HG03280 (cell line): ENCODE data around the gene IMMP2L.
A peak's percentile ranks its signal among the peaks of the same experiment; 100 is the strongest.

ENCODE experiments used
- ATAC-seq: cut with Tn5 transposase; IDR thresholded peaks from one replicate; pipeline ENCODE4 v1.9.1; 2021; ENCODE audit warnings: mild to moderate bottlenecking, moderate library complexity; ENCODE audit not compliant: unreplicated experiment

IMMP2L gene

GRCh38 chr7:111408724-111409123, 153.6 kb downstream of the IMMP2L start:
- ATAC-seq: no peak

- no peak for ATAC-seq
Observed at GRCh38 chr7:111407258-111407657, 155.0 kb downstream of the IMMP2L start.

GRCh38 chr7:111405621-111406020, 156.7 kb downstream of the IMMP2L start:
- no peak for ATAC-seq

DNA sequence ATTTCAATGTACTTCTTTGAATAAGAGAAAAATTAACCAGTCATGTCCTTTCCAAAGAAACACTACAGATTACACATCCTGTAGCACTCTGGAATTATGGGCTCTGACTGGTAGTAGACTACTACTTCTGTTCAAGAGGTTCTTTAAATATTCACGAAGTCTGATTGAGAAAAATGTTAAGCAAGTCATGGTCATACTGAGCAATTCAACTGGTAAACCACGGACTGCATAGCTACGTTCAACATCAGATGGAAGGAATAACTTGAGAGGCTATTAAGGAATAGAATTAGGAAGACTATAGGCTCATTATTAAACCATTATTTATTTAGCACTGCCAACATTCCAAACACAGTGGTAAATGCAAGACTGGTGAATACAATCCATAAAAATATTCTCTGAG, 160.8 kb downstream of the IMMP2L start:
- ATAC-seq: no peak

GRCh38 chr7:111400088-111400487, 162.2 kb downstream of the IMMP2L start:
- ATAC-seq: no peak

DNA sequence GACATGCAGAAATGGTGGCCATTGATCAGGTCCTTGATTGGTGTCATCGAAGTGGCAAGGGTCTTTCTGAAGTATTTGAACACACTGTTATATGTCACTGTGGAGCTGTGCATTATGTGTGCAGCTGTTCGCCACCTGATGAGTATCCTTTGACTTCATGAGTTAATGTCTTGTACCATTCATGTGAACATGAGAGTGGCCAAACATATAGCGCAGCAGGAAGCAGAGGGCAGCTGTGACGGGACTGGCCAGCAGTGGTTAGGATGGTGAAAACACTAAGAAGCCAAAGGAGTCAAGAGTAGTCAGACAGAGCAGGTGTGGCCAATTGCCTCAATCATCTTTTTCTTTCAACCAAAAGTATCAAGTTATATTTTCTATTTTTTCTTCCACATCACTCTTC, 167.4 kb downstream of the IMMP2L start:
- no peak for ATAC-seq

DNA sequence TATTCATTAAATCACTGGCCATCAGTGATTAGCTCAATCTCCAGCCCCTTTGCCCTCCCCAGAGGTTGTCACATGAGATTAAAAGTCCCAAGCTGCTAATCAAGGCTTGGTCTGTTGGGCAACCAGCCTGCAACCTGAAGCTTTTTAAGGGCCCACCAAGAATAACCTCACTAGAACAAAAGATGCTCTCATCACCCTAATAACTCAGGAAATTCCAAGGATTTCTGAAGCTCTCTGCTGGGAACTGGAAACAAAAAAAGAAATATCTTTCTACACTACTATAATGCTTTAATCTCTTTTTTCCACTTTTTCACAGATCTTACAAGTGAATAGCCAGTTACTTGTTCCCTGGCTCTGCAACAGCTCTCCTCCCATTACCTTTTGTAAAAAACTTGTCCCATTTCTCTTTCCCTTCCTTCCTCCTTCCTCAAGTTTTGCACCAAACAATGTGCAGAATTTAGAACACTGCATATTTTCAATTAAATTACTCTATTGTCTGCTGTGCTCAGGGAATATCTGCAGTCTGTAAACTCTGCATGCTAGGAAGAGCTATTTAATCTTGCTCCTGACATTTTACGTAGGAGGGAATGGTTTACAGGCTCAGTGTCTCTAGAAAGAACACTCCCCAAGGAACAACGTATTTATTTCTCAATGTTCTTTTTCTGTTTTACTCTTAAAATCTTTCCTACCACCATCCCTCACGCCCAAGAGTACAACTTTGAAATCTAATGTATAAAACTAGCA, 169.1 kb downstream of the IMMP2L start:
- ATAC-seq: no peak

DNA sequence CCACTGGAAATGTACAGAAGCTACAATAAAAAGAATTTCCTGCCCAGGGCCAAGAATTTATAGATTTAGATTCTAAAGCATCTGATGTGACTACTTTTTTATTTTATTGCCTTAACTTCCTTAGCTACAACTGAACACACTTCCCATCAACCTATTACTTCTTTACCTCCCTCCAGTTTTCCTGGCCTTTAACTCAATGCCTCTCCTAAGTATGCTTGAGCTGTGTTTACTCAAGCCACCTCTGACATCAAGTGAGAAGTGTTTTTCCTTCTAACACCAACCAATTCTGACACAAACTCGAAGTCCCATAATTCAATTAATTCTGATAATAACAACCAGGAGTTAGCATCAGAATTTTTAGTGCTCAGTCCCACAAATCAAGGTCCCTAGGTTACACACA, 170.0 kb downstream of the IMMP2L start:
- ATAC-seq: no peak

DNA sequence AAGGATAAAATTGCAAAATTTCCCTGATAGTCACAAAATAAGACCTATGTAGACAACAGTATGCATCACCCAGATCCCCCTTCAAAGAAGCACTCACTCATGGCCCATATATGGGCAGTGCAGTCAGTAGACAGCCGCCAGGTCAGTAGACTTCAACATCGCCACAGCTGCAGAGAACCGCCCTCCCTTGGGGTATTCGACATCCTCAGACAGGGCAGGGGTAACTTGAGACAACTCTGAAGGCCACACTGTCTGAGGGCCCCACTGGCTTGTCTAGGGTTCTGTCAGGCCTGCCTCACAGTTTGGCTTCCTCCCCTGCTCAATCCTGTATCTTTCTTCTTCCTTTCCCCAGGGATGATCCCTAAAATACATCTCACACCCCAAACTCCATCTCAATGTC, 172.3 kb downstream of the IMMP2L start:
- no peak for ATAC-seq

GRCh38 chr7:111388912-111389311, 173.4 kb downstream of the IMMP2L start:
- peak; percentile 79 for ATAC-seq

- ATAC-seq: no peak
Observed at GRCh38 chr7:111388016-111388415, 174.3 kb downstream of the IMMP2L start.

- no peak for ATAC-seq
Observed at GRCh38 chr7:111384065-111384891, 178.0 kb downstream of the IMMP2L start.

DNA sequence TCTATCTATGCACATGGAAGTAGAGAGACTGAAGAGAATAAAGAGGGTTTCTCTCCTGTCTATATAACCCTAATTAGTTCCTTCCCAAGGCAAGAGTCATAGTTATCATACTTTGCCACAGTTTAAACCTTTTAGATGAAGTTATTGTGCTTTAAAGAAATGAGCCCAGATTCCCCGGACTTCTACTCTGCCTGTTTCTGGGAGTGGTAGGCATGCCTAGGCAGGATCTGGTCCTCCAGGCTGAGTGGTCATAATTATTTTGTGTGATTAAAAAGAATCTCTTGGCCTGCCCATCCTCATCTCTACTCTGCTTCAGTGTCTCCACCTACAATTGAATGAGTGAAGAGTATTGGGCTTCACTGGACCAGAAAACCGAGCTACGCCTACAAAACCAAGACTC, 179.2 kb downstream of the IMMP2L start:
- ATAC-seq: no peak

DNA sequence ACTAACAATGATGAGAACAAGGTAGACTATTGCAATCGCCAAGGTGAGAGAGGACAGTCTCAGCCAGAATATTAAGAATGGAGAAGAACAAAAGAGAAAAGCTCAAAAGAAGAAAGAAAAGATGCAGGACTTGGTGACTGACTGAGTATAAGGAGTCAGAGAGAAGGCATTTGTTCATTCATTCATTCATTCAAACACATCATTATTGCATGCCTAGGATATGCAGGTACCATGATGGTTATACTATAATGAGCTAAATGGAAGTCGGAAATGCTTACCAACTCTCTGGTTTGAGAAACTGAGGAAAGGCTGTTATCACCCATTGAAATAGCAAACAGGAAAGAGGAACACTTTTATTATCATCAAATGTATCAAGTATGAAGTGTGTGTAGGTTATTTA, 180.7 kb downstream of the IMMP2L start:
- ATAC-seq: no peak

DNA sequence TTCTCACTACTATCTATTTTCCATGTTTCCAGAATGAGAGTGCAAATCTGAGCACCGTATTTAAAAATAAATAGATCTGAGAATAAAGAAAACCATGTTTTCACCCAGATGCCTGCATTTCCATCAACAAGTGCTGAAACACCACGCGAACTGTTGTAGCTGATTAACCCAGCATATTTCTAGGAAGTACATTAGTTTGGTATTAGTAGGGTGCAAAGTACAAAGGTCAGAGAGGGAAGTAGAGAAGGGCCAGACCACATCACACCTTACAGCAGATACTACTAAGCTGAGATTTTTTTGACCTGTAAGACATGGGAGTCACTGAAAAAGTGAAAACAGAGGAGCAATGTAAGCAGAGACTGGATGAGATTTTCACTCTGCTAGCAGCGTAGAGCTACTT, 181.3 kb downstream of the IMMP2L start:
- ATAC-seq: no peak

DNA sequence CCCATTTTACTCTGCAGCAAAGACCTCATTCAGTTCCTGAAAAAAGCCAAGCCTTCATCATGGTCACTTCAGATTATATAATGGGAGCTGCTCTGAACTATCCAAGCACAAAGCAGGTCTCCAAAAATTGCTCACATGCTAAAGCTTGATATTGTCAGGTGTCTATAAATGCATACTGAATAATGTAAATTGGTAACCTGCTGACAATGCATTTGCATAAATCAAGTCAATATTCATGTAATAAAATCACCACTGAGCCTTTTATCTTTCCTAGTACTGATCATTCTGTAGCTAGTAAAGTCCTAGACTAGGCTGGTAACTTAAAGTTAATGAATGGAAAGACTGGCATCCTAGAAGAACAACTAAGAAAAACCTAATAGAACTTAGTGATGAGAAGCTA, 188.3 kb downstream of the IMMP2L start:
- ATAC-seq: no peak

DNA sequence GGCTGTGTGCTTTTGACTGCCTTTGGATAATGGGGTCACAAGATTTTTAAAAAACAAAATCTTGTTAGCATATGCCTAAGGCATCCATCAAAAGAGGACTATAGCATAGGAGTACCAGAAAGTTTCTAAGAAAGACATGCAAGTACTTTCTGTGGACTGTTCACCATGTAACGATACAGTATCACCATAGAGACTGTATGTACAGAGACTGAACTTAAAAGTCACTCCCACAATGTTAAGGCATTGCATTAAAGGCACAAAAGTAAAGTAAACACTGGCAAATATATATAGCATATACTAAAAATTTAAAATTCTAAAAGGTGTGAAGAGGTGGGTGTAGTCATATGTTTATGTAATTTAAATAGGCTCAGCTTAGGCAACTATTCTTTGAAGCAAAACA, 190.9 kb downstream of the IMMP2L start:
- no peak for ATAC-seq

DNA sequence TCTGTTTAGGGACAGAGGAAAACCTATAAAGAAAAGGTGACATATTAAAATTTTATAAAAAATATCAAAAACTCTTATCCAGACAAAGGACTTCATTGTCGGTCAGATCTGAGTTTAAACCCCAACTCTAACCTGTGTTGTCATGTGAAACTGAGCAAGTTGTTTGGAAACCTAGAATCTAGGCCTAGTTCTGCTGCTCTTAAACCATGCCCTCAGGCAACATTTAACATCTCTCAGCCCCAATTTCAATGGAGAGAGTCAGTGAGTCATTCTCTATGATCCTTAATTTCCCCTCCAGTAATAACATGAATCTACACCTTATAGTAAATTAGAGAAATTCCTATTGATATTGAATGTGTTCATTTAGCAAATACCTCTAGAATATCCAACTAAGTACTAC, 192.3 kb downstream of the IMMP2L start:
- ATAC-seq: no peak

GRCh38 chr7:111368381-111369065, 193.8 kb downstream of the IMMP2L start:
- ATAC-seq: no peak

GRCh38 chr7:111364413-111364812, 197.9 kb downstream of the IMMP2L start:
- ATAC-seq: no peak

- no peak for ATAC-seq
Observed at GRCh38 chr7:111363099-111363498, 199.2 kb downstream of the IMMP2L start.
